Right atrium auricular region (tissue), 2 donors: Measurements from ENCODE around the gene TPSB2. TPM values are rescaled to one million over a fixed set of nuclear protein-coding genes. Genes with fewer than 3 reads are reported as not detected.
A peak's percentile ranks its signal among the peaks of the same experiment; 100 is the strongest.
"Not testable (repeated sequence)": the region's sequence is repeated elsewhere in the genome, so short reads cannot be mapped to it uniquely, and the experiment has no call there.

ENCODE experiments used
- DNase-seq: peaks from one replicate; pipeline ENCODE4 v3.0.0-alpha.2; 2019; ENCODE audit warnings: low spot score
- H3K27ac ChIP-seq, 2 donors: fragments of 200-600 bp; sonication (generic); 1 replicate in 1 of 2; 2 replicates in 1 of 2; pipeline ENCODE4 v1.5.1; 2016 to 2019
- H3K27me3 ChIP-seq, 2 donors: fragments of 200-600 bp; sonication (generic); one replicate each; pipeline versions ENCODE4 v1.5.1 to v1.6.0; 2017 to 2019
- H3K36me3 ChIP-seq: fragments of 200-600 bp; sonication (generic); one replicate; pipeline ENCODE4 v1.5.1; 2016
- H3K4me1 ChIP-seq, 2 donors: fragments of 200-600 bp; sonication (generic); one replicate each; pipeline versions ENCODE4 v1.5.1 to v1.6.0; 2017 to 2019
- H3K4me3 ChIP-seq, 2 donors: fragments of 200-600 bp; sonication (generic); 1 replicate in 1 of 2; 2 replicates in 1 of 2; pipeline ENCODE4 v1.5.1; 2017 to 2019; ENCODE audit warnings: mild to moderate bottlenecking in 1 of 2, moderate library complexity in 1 of 2
- H3K9me3 ChIP-seq, 2 donors: fragments of 200-600 bp; sonication (generic); one replicate each; pipeline ENCODE4 v1.5.1; 2019
- CTCF ChIP-seq, 2 donors: fragments of 200-600 bp; sonication (generic); IDR thresholded peaks; one replicate each; pipeline ENCODE4 v1.5.1; 2019; ENCODE audit warnings: antibody characterized with exemption in 2 of 2
- total RNA-seq, 2 donors: library from RNA; depleted of rRNA; stranded (reverse); fragments of >200 nt; gene quantifications; one replicate each; pipeline ENCODE4 v1.1.0, GENCODE V29; 2016

The TPSB2 gene
- total RNA-seq, 2 donors from 2014 or later = 1.2 to 12.5 TPM

- DNase-seq = no peak
- no peaks in the 10 kb centered on the region for H3K9me3 ChIP-seq
- peak; percentile 59 to 95 for TF ChIP-seq CTCF (IDR thresholded peaks at IDR 0.05)
- no peaks in the 10 kb centered on the region for H3K27me3 ChIP-seq
- no peak overlapping the region for H3K27ac ChIP-seq
- H3K4me3 ChIP-seq = peak overlapping the region in 1 of 2 donors; percentile 4
- H3K4me1 ChIP-seq = peaks cover 0 to 6% of the 10 kb centered on the region in 2 donors
- H3K36me3 ChIP-seq = no peaks in the 10 kb centered on the region
Observed at GRCh38 chr16:1194665-1195392, 35.2 kb downstream of the TPSB2 start.

- H3K4me1 ChIP-seq = peaks cover 0 to 6% of the 10 kb centered on the region in 2 donors
Observed at GRCh38 chr16:1193825-1194581, 36.0 kb downstream of the TPSB2 start.

GRCh38 chr16:1193143-1193824 lies 36.7 kb downstream of the TPSB2 start:
- Histone ChIP-seq H3K27me3 (no peaks in the 10 kb centered on the region), H3K4me1 (peaks cover 0 to 6% of the 10 kb centered on the region in 2 donors), H3K36me3 (no peaks in the 10 kb centered on the region), H3K4me3 (no peak overlapping the region), H3K9me3 (no peaks in the 10 kb centered on the region), H3K27ac (no peak overlapping the region)
- TF ChIP-seq CTCF (IDR thresholded peaks at IDR 0.05) = no peak
- DNase-seq = no peak

More at GRCh38 chr16:1193825-1194581, 36.0 kb downstream of the TPSB2 start:
- no peak overlapping the region for H3K27ac ChIP-seq
- no peak for DNase-seq
- H3K27me3 ChIP-seq = no peaks in the 10 kb centered on the region
- no peak for TF ChIP-seq CTCF (IDR thresholded peaks at IDR 0.05)
- H3K36me3 ChIP-seq = no peaks in the 10 kb centered on the region
- H3K9me3 ChIP-seq = no peaks in the 10 kb centered on the region
- no peak overlapping the region for H3K4me3 ChIP-seq

- DNase-seq = no peak
- Histone ChIP-seq H3K4me1 (peaks cover 0 to 6% of the 10 kb centered on the region in 2 donors), H3K9me3 (no peaks in the 10 kb centered on the region), H3K4me3 (no peak overlapping the region), H3K36me3 (no peaks in the 10 kb centered on the region), H3K27ac (no peak overlapping the region), H3K27me3 (no peaks in the 10 kb centered on the region)
- no peak for TF ChIP-seq CTCF (IDR thresholded peaks at IDR 0.05)
Observed at GRCh38 chr16:1192384-1193073, 37.5 kb downstream of the TPSB2 start.

GRCh38 chr16:1190789-1191188 lies 39.2 kb downstream of the TPSB2 start:
- H3K4me1 ChIP-seq, H3K27ac ChIP-seq, H3K4me3 ChIP-seq, H3K9me3 ChIP-seq, DNase-seq, H3K36me3 ChIP-seq, H3K27me3 ChIP-seq: not testable (repeated sequence)
